Testis (tissue), 3 donors: ENCODE measurements around the gene EXOC1L. TPM values are rescaled to one million over a fixed set of nuclear protein-coding genes. Genes with fewer than 3 reads are reported as not detected.

ENCODE experiments used
- DNase-seq: peaks from one replicate; pipeline ENCODE4 v3.0.0-alpha.2; 2019
- H3K27ac ChIP-seq, 2 donors: fragments of 200-600 bp; sonication (generic); one replicate each; pipeline ENCODE4 v1.5.1; 2019
- H3K27me3 ChIP-seq: fragments of 200-600 bp; sonication (generic); one replicate; pipeline ENCODE4 v1.5.1; 2019
- H3K36me3 ChIP-seq: fragments of 200-600 bp; sonication (generic); one replicate; pipeline ENCODE4 v1.5.1; 2017; ENCODE audit warnings: low read depth; ENCODE audit errors: missing control alignments
- H3K4me1 ChIP-seq: fragments of 200-600 bp; sonication (generic); one replicate; pipeline ENCODE4 v1.5.1; 2019
- H3K4me3 ChIP-seq, 2 donors: fragments of 200-600 bp; sonication (generic); one replicate each; pipeline ENCODE4 v1.5.1; 2017 to 2019
- H3K9me3 ChIP-seq: fragments of 200-600 bp; sonication (generic); one replicate; pipeline ENCODE4 v1.5.1; 2017
- POLR2A ChIP-seq: fragments of 450-650 bp; IDR thresholded peaks from one replicate; pipeline ENCODE4 v1.6.1; 2017; ENCODE audit warnings: antibody characterized with exemption, mild to moderate bottlenecking, moderate library complexity
- WGBS, 2 donors: methylation state at CpG; one replicate each; pipeline ENCODE4 v1.1.5; 2018; 5-methylcytosine and 5-hydroxymethylcytosine counted together
- intact Hi-C: fragments of 100-400 bp; cut with DNase I; formaldehyde crosslinking; loops from one replicate; pipeline ENCODE4 v1.15.1; 2023; ENCODE audit warnings: low total_unique reads
- polyA plus RNA-seq: library from polyadenylated mRNA; stranded (reverse); fragments of 350-450 nt; fragmentation: Illumina TruSeq; extraction: RNeasy Lipid Tissue Mini Kit (QIAGEN cat#74804); gene quantifications from one replicate; pipeline ENCODE4 v1.2.3, GENCODE V29; 2014; ENCODE audit warnings: low read depth, low replicate concordance; ENCODE audit not compliant: insufficient read depth
- small RNA-seq, 2 donors: library from RNA; depleted of rRNA; stranded (forward); fragments of <200 nt; gene quantifications; one replicate each; pipeline ENCODE3, GENCODE V24; 2016
- total RNA-seq, 2 donors: library from RNA; depleted of rRNA; stranded (reverse); fragments of >200 nt; gene quantifications; one replicate each; pipeline ENCODE4 v1.2.3, GENCODE V29; 2016
- TF ChIP-seq, protein P1 (sequence below), 3 experiments: fragments of 450-650 bp in 2 of 3; fragments of 200-600 bp in 1 of 3; sonication (generic) in 1 of 3; IDR thresholded peaks; one replicate each; pipeline ENCODE4 v1.5.1; 2016 to 2019; ENCODE audit warnings: antibody characterized with exemption in 3 of 3, mild to moderate bottlenecking in 2 of 3, moderate library complexity in 1 of 3

EXOC1L gene
- total and polyA plus RNA-seq, 3 donors from 2014 or later, result 0.50 TPM; not detected in 2

DNA sequence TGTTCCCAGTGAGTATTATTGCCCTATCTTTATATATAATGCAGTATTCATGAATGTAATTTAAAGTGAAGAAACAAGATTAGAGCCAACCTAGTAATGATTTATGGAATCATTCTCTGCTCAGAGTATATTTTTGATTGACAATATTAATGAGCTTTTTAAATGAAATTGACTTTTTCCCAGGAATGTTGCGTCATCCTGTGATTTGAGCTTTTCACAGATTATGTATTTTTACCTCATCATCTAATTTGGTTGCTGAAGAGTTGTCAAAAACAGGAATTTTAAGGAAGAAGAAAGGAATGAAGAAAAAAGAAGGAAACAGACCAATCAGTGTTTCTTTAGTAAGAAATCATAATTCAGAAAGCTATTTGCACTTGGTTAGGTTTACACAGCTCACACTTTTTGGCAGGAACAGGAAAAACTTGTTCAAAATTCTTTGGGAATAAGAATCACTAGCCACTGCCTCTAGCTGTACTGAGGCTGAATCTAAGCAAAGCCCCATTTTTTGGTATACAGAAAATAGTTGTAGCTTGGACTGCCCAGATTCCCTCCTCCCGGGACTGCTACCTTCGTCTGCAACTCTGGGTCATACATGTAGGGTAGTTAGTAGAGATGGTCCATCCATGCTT is 61.2 kb downstream of the EXOC1L start:
- no peak for DNase-seq
- no peak overlapping the region for H3K27ac ChIP-seq
- WGBS, 2 donors, result 95 to 96% methylated on average over 3 of the region's 3 CpGs
- no peak overlapping the region for H3K4me3 ChIP-seq
- H3K4me1 ChIP-seq, result no peaks in the 10 kb centered on the region
- H3K9me3 ChIP-seq, result no peaks in the 10 kb centered on the region
- TF ChIP-seq, protein P1, sequence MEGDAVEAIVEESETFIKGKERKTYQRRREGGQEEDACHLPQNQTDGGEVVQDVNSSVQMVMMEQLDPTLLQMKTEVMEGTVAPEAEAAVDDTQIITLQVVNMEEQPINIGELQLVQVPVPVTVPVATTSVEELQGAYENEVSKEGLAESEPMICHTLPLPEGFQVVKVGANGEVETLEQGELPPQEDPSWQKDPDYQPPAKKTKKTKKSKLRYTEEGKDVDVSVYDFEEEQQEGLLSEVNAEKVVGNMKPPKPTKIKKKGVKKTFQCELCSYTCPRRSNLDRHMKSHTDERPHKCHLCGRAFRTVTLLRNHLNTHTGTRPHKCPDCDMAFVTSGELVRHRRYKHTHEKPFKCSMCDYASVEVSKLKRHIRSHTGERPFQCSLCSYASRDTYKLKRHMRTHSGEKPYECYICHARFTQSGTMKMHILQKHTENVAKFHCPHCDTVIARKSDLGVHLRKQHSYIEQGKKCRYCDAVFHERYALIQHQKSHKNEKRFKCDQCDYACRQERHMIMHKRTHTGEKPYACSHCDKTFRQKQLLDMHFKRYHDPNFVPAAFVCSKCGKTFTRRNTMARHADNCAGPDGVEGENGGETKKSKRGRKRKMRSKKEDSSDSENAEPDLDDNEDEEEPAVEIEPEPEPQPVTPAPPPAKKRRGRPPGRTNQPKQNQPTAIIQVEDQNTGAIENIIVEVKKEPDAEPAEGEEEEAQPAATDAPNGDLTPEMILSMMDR (IDR thresholded peaks at IDR 0.05), result no peak
- no peak for TF ChIP-seq POLR2A
- intact Hi-C loops, result no loop called here
- no peaks in the 10 kb centered on the region for H3K36me3 ChIP-seq
- H3K27me3 ChIP-seq, result no peaks in the 10 kb centered on the region

DNA sequence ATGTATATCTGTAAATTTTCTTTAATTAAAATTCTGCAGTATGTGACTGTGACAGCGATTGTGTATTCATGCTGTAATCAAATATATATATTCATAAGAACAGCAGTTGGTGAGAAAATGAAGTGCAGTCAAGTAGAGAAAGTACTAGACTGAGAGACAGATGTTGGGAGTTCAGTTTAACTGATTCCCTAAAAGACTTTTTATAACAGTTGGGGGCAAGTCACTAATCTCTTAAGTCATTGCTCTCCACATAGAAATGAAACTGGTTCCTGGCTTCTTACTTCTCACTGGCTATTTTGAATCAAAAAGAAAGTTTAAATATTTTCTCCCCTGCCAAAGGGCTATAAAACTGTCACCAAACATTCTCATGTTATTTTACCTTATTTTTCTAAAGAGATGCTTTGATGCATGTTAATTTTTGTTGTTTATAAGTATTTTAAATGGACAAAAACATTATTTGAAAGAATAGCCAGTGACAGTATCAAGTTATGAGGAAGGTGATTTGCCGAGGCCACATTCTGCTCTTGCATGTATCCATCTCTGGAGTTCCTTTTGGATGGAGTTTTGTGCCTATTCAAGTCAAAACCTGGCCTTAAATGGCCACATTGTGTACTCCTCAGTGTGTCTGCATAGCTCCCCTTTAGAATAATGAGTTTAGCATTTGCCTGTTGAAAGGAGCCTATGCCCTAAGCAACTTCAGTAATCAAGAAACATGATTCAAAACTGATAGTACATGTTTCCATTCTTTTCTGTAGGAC is 64.7 kb downstream of the EXOC1L start:
- TF ChIP-seq, protein P1 (IDR thresholded peaks at IDR 0.05), result no peak
- no peak for TF ChIP-seq POLR2A
- intact Hi-C loops, result no loop called here
- WGBS, 2 donors, result 85 to 86% methylated on average over 2 of the region's 2 CpGs
- no peak for DNase-seq
- Histone ChIP-seq H3K36me3 (no peaks in the 10 kb centered on the region), H3K27me3 (no peaks in the 10 kb centered on the region), H3K27ac (no peak overlapping the region), H3K4me3 (no peak overlapping the region), H3K4me1 (no peaks in the 10 kb centered on the region), H3K9me3 (no peaks in the 10 kb centered on the region)

GRCh38 chr4:55884851-55885219 is 65.2 kb downstream of the EXOC1L start:
- no peak for DNase-seq
- intact Hi-C loops, result no loop called here
- no peak for TF ChIP-seq POLR2A
- TF ChIP-seq, protein P1 (IDR thresholded peaks at IDR 0.05), result no peak

More at GRCh38 chr4:55884851-55885219, 65.2 kb downstream of the EXOC1L start:
- Histone ChIP-seq H3K27me3 (no peaks in the 10 kb centered on the region), H3K27ac (no peak overlapping the region), H3K36me3 (no peaks in the 10 kb centered on the region), H3K4me3 (no peak overlapping the region), H3K4me1 (no peaks in the 10 kb centered on the region), H3K9me3 (no peaks in the 10 kb centered on the region)
- 93 to 100% methylated on average over 1 of the region's 1 CpG for WGBS, 2 donors

Small RNAs within 50 kb of the gene (small RNA-seq; reads per million reads assigned to genes)
- gene RNU6-276P (0 reads per million in 2 donors), gene RNU6-652P (0 reads per million in 2 donors)

Other genes with a start within 250 kb of the EXOC1L start
- gene PDCL2, start 227.5 kb upstream of the EXOC1L start, total RNA-seq, result 10 to 100 TPM; 15.7 to 28.6 TPM
- 84.6 TPM for gene PDCL2, start 227.5 kb upstream of the EXOC1L start, polyA plus RNA-seq
- gene NMU, start 183.5 kb upstream of the EXOC1L start, total RNA-seq, result 1 to 10 TPM; 4.3 to 6.3 TPM
- 0.58 TPM for gene NMU, start 183.5 kb upstream of the EXOC1L start, polyA plus RNA-seq
- 10 to 100 TPM; 40.4 to 46.4 TPM for gene EXOC1, start 33.9 kb downstream of the EXOC1L start, total RNA-seq
- 29.4 TPM for gene EXOC1, start 33.9 kb downstream of the EXOC1L start, polyA plus RNA-seq
- gene CEP135, start 129.2 kb downstream of the EXOC1L start, total RNA-seq, result 10 to 100 TPM; 19.9 to 28.4 TPM
- 5.2 TPM for gene CEP135, start 129.2 kb downstream of the EXOC1L start, polyA plus RNA-seq